NB4 (cell line): ENCODE data around the gene SGMS1.

Experiments used
- MYC ChIP-seq: IDR thresholded peaks from 2 replicates; pipeline ENCODE4 v1.6.1; 2011; ENCODE audit warnings: low read depth, low read length
- POLR2A ChIP-seq: IDR thresholded peaks from 2 replicates; pipeline ENCODE4 v1.6.1; 2011; ENCODE audit warnings: mild to moderate bottlenecking; ENCODE audit not compliant: insufficient read length; ENCODE audit errors: extremely low read depth
- TF ChIP-seq, protein P1 (sequence below): IDR thresholded peaks from 2 replicates; pipeline ENCODE4 v1.6.1; 2011; ENCODE audit warnings: low read depth, low read length

DNA sequence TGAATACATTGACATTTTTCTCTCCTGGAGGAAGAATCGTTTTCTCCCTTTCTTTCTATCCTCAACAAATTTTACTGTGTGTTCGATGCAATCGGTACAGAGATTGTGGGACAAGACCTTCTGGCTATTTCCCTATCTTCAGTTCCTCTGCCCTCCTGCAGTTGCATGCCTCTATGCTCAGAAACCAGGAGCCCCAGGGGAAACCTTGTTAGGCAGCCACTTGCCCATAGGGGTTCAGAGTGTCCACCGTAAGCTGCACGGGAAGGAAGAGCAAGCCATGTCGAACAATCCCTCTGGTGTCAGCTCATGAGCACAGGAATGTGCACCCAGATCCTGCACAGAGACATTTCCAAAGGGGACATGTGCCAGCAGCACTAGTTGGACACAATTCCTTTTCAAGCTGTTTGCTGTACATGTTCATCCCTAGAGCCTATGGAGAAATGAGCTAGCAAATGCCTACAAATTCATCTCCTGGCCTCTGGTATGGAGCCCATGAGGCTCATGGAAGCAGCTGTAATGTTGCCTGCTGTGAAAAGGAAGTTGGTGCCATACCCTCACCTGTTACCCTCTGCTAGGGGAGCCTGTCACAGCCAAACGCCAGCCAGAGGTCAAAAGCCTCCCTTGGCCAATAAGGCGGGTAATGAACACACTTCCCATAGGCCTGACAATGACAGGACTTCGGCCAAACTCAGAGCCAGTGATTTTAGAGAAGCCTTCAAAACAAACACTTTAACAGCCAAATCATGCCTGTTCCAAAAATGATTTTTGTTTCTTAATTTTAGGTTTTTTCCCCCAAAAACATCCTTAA, 336.6 kb downstream of the SGMS1 start:
- TF ChIP-seq, protein P1, sequence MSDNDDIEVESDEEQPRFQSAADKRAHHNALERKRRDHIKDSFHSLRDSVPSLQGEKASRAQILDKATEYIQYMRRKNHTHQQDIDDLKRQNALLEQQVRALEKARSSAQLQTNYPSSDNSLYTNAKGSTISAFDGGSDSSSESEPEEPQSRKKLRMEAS: no peak
- TF ChIP-seq MYC: no peak
- no peak for TF ChIP-seq POLR2A
